HG03442 (cell line): Measurements from ENCODE around the gene ABCC1.
"Not testable (repeated sequence)": the region's sequence is repeated elsewhere in the genome, so short reads cannot be mapped to it uniquely, and the experiment has no call there.

Source experiments
- ATAC-seq: cut with Tn5 transposase; IDR thresholded peaks from one replicate; pipeline ENCODE4 v1.9.1; 2021; ENCODE audit warnings: mild to moderate bottlenecking, moderate library complexity; ENCODE audit not compliant: unreplicated experiment

ABCC1 gene

GRCh38 chr16:15942931-15943690, 6.3 kb upstream of the ABCC1 start:
- ATAC-seq, result no peak

- no peak for ATAC-seq
These were observed 3.0 kb upstream of the ABCC1 start for GRCh38 chr16:15946257-15947044.

- ATAC-seq, result no peak
These were observed 1.4 kb upstream of the ABCC1 start for GRCh38 chr16:15947983-15948509.

GRCh38 chr16:15948532-15949209, 745 bp upstream of the ABCC1 start:
- peak; percentile 36 for ATAC-seq

GRCh38 chr16:15950161-15950854, 892 bp downstream of the ABCC1 start:
- no peak for ATAC-seq

- ATAC-seq, result no peak
These were observed 1.5 kb downstream of the ABCC1 start for GRCh38 chr16:15950869-15951268.

GRCh38 chr16:15951852-15952251, 2.4 kb downstream of the ABCC1 start:
- ATAC-seq, result no peak

GRCh38 chr16:15952265-15952711, 2.9 kb downstream of the ABCC1 start:
- ATAC-seq, result no peak

- ATAC-seq, result no peak
These were observed 4.1 kb downstream of the ABCC1 start for GRCh38 chr16:15953477-15953876.

GRCh38 chr16:15953929-15954813, 4.8 kb downstream of the ABCC1 start:
- ATAC-seq, result no peak

- no peak for ATAC-seq
These were observed 5.4 kb downstream of the ABCC1 start for GRCh38 chr16:15954814-15955151.

GRCh38 chr16:15955425-15955824, 6.0 kb downstream of the ABCC1 start:
- no peak for ATAC-seq

GRCh38 chr16:15956106-15956505, 6.7 kb downstream of the ABCC1 start:
- ATAC-seq, result not testable (repeated sequence)

GRCh38 chr16:15958703-15959348, 9.4 kb downstream of the ABCC1 start:
- ATAC-seq, result no peak

GRCh38 chr16:15960124-15960971, 10.9 kb downstream of the ABCC1 start:
- ATAC-seq, result no peak

GRCh38 chr16:15961060-15961511, 11.7 kb downstream of the ABCC1 start:
- ATAC-seq, result peak; percentile 64

GRCh38 chr16:15961571-15962090, 12.2 kb downstream of the ABCC1 start:
- peak; percentile 17 for ATAC-seq

GRCh38 chr16:15963307-15963910, 14.0 kb downstream of the ABCC1 start:
- no peak for ATAC-seq
